ENCODE results near the gene HERC3. TPM values are rescaled to one million over a fixed set of nuclear protein-coding genes. Genes with fewer than 3 reads are reported as not detected.

HERC3 gene
- total RNA-seq, 2 experiments from 2014 or later = 59.7 to 66.4 TPM

DNA sequence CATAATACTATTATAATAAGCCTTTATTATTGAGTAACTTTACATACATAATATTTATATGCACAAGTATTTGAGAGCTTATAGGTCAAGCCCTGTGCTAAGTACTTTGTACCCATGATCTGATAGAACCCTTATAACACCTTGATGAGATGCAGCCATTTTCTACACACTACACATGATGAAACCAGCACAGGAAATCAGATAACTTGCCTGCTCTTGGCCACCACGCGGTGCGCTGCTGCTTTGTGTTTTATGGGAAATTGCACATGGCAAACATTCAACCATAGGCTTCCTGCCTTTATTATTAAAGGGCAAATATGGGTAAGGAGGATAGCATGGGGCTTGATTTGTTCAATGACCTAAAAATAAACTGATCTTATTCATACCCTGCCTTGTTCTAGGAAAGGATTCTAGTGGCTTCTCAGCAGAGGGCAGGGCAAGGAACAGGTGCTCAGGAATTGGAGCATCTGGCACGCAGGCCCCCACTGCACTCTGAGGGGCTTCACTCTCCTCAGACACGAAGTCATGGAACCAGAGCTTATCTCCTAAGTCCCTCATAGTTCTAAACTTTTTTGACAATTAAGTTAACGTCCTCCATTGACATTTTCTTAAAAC lies 137.0 kb downstream of the HERC3 start:
- CTCF ChIA-PET = no interaction called here
- Mint-ChIP-seq H3K27me3 (no peaks in the 10 kb centered on the region), H3K4me1 (ENCODE audit: low read depth) (no peaks in the 10 kb centered on the region), H3K4me3 (no peak overlapping the region), H3K27ac (no peak overlapping the region), H3K9me3 (no peaks in the 10 kb centered on the region), H3K36me3 (ENCODE audit: low read depth) (peaks cover 4% of the 10 kb centered on the region)
- TF ChIP-seq CTCF (IDR thresholded peaks at IDR 0.05) = no peak
- no peak for DNase-seq
- POLR2A ChIA-PET = no interaction called here
- ATAC-seq = no peak
- intact Hi-C loops (cut with micrococcal nuclease) = no loop called here

- Mint-ChIP-seq H3K27me3 (no peaks in the 10 kb centered on the region), H3K9me3 (no peaks in the 10 kb centered on the region), H3K4me3 (no peak overlapping the region), H3K27ac (no peak overlapping the region), H3K4me1 (ENCODE audit: low read depth) (no peaks in the 10 kb centered on the region), H3K36me3 (ENCODE audit: low read depth) (no peaks in the 10 kb centered on the region)
- intact Hi-C loops (cut with micrococcal nuclease) = no loop called here
- ChIA-PET POLR2A (no interaction called here), CTCF (interaction anchor here (0.8 to 1.3 kb wide), 5 partner anchors 10 to 192 kb away, joined by 3 to 5 read pairs (median 3); no protein-coding TSS in a partner anchor)
- DNase-seq = no peak
- ATAC-seq = no peak
- TF ChIP-seq CTCF (IDR thresholded peaks at IDR 0.05) = no peak
These were observed 138.5 kb downstream of the HERC3 start for GRCh38 chr4:88730811-88731210.

DNA sequence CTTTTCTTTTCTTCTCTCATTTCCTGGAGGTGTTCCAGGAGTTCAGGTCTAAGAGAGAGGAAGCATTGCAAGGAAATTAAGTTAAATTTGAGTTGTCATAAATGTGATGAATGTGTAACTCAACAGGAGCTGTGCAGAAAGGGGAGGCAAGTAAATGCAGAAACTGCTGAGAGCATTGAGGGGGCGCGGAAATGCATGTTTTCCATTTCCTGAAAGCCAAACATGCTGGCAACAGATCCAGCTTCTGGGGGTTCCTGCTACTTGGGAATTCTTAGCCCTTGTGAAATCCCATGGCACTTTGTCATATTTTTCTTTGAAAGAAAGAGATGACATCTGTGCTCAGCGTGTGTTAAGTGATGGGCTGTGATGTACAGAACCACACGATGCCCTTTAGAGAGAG lies 139.1 kb downstream of the HERC3 start:
- Mint-ChIP-seq H3K4me3 (no peak overlapping the region), H3K4me1 (ENCODE audit: low read depth) (no peaks in the 10 kb centered on the region), H3K36me3 (ENCODE audit: low read depth) (no peaks in the 10 kb centered on the region), H3K27me3 (no peaks in the 10 kb centered on the region), H3K27ac (no peak overlapping the region), H3K9me3 (no peaks in the 10 kb centered on the region)
- no peak for TF ChIP-seq CTCF (IDR thresholded peaks at IDR 0.05)
- intact Hi-C loops (cut with micrococcal nuclease) = no loop called here
- POLR2A ChIA-PET = no interaction called here
- CTCF ChIA-PET = interaction anchor here (1.1 to 1.5 kb wide), 5 partner anchors 10 to 192 kb away, joined by 3 to 4 read pairs (median 3); no protein-coding TSS in a partner anchor
- ATAC-seq (no peak), DNase-seq (no peak)

GRCh38 chr4:88732714-88733368 lies 140.6 kb downstream of the HERC3 start:
- no peak for TF ChIP-seq CTCF (IDR thresholded peaks at IDR 0.05)
- peaks cover 8% of the 10 kb centered on the region for H3K4me1 Mint-ChIP-seq (ENCODE audit: low read depth)
- no peaks in the 10 kb centered on the region for H3K9me3 Mint-ChIP-seq
- no peak overlapping the region for H3K4me3 Mint-ChIP-seq
- ChIA-PET POLR2A (interaction anchor here (0.7 kb wide), 1 partner anchor 41 kb away, joined by 3 read pairs; no protein-coding TSS in a partner anchor), CTCF (interaction anchor here (1.5 kb wide), 1 partner anchor 74 kb away, joined by 3 read pairs; no protein-coding TSS in a partner anchor)
- no peaks in the 10 kb centered on the region for H3K27me3 Mint-ChIP-seq
- no peak overlapping the region for H3K27ac Mint-ChIP-seq
- ATAC-seq (no peak), DNase-seq (no peak)
- intact Hi-C loops (cut with micrococcal nuclease) = no loop called here
- no peaks in the 10 kb centered on the region for H3K36me3 Mint-ChIP-seq (ENCODE audit: low read depth)

DNA sequence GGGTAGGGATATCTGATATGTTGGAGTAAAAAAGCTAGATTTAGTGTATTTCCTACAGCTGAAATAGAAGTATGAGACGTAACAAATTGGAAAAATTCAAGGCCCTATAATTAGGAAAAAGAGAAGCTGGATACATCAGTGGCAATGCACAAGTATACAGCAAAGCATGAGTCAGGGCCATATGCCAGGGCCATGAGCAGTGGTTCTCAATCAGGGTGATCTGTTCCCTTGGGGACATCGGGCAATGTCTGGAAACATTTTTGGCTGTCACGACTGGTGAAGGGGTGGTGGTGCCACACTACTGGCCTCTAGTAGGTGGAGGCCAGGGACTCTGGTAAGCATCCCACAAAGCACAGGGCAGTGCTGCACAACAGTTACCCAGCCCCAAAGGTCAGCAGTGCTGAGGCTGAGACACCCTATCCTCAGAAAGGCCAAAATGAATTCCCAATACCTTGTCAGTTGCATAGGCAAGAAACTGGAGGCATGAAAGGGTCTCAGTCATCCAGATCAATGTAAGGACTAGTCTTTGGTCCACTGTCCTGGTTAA lies 142.2 kb downstream of the HERC3 start:
- ChIA-PET CTCF (interaction anchor here (1.3 to 1.5 kb wide), 2 partner anchors 85 to 195 kb away, joined by 4 to 5 read pairs; no protein-coding TSS in a partner anchor), POLR2A (no interaction called here)
- H3K36me3 Mint-ChIP-seq (ENCODE audit: low read depth) = no peaks in the 10 kb centered on the region
- H3K4me1 Mint-ChIP-seq (ENCODE audit: low read depth) = peaks cover 17% of the 10 kb centered on the region
- no peaks in the 10 kb centered on the region for H3K27me3 Mint-ChIP-seq
- no peaks in the 10 kb centered on the region for H3K9me3 Mint-ChIP-seq
- H3K4me3 Mint-ChIP-seq = no peak overlapping the region
- intact Hi-C loops (cut with micrococcal nuclease) = no loop called here
- DNase-seq = peak; percentile 6
- ATAC-seq = no peak
- no peak overlapping the region for H3K27ac Mint-ChIP-seq
- no peak for TF ChIP-seq CTCF (IDR thresholded peaks at IDR 0.05)
